ENCODE data around the gene RASGRP3. TPM values are rescaled to one million over a fixed set of nuclear protein-coding genes. Genes with fewer than 3 reads are reported as not detected.
"Not testable (repeated sequence)": the region's sequence is repeated elsewhere in the genome, so short reads cannot be mapped to it uniquely, and the experiment has no call there.

The RASGRP3 gene
- total RNA-seq, 1 experiment from 2014 or later: 2.8 TPM

GRCh38 chr2:33443274-33443829 lies 33.1 kb upstream of the RASGRP3 start:
- Histone ChIP-seq H3K4me1 (no peaks in the 10 kb centered on the region), H3K27ac (no peak overlapping the region), H3K27me3 (no peaks in the 10 kb centered on the region), H3K9me3 (replicated peaks) (no peaks in the 10 kb centered on the region), H3K4me3 (no peak overlapping the region), H3K36me3 (no peaks in the 10 kb centered on the region)
- DNase-seq: no peak

GRCh38 chr2:33444967-33445366 lies 31.5 kb upstream of the RASGRP3 start:
- no peak for DNase-seq

GRCh38 chr2:33448220-33448899 lies 28.1 kb upstream of the RASGRP3 start:
- H3K4me3 ChIP-seq: no peak overlapping the region
- H3K27ac ChIP-seq: no peak overlapping the region
- H3K36me3 ChIP-seq: no peaks in the 10 kb centered on the region
- no peaks in the 10 kb centered on the region for H3K4me1 ChIP-seq
- H3K27me3 ChIP-seq: no peaks in the 10 kb centered on the region
- no peak for DNase-seq
- H3K9me3 ChIP-seq (replicated peaks): 0 out of 2 replicates have a peak, but pooled peaks cover 7% of the 10 kb centered on the region

More at GRCh38 chr2:33444967-33445366, 31.5 kb upstream of the RASGRP3 start:
- H3K27me3 ChIP-seq: no peaks in the 10 kb centered on the region
- no peaks in the 10 kb centered on the region for H3K4me1 ChIP-seq
- no peaks in the 10 kb centered on the region for H3K9me3 ChIP-seq (replicated peaks)
- no peaks in the 10 kb centered on the region for H3K36me3 ChIP-seq
- no peak overlapping the region for H3K27ac ChIP-seq
- no peak overlapping the region for H3K4me3 ChIP-seq

- no peak for DNase-seq
- Histone ChIP-seq H3K27me3 (no peaks in the 10 kb centered on the region), H3K27ac (no peak overlapping the region), H3K36me3 (no peaks in the 10 kb centered on the region), H3K4me3 (no peak overlapping the region), H3K9me3 (replicated peaks) (0 out of 2 replicates have a peak, but pooled peaks cover 7% of the 10 kb centered on the region), H3K4me1 (no peaks in the 10 kb centered on the region)
Measured at GRCh38 chr2:33451214-33451613, 25.2 kb upstream of the RASGRP3 start.

GRCh38 chr2:33451825-33452224 lies 24.6 kb upstream of the RASGRP3 start:
- no peaks in the 10 kb centered on the region for H3K36me3 ChIP-seq
- H3K9me3 ChIP-seq (replicated peaks): 0 out of 2 replicates have a peak, but pooled peaks cover 7% of the 10 kb centered on the region
- no peak overlapping the region for H3K4me3 ChIP-seq
- H3K27ac ChIP-seq: no peak overlapping the region
- no peaks in the 10 kb centered on the region for H3K27me3 ChIP-seq
- no peaks in the 10 kb centered on the region for H3K4me1 ChIP-seq
- no peak for DNase-seq

- Histone ChIP-seq H3K27me3 (no peaks in the 10 kb centered on the region), H3K36me3 (no peaks in the 10 kb centered on the region), H3K27ac (no peak overlapping the region), H3K4me1 (no peaks in the 10 kb centered on the region), H3K9me3 (replicated peaks) (0 out of 2 replicates have a peak, but pooled peaks cover 7% of the 10 kb centered on the region), H3K4me3 (no peak overlapping the region)
- DNase-seq: no peak
Measured at GRCh38 chr2:33452545-33452944, 23.9 kb upstream of the RASGRP3 start.

GRCh38 chr2:33453905-33454479 lies 22.5 kb upstream of the RASGRP3 start:
- 0 out of 2 replicates have a peak, but pooled peaks cover 7% of the 10 kb centered on the region for H3K9me3 ChIP-seq (replicated peaks)
- no peak for DNase-seq
- no peak overlapping the region for H3K4me3 ChIP-seq
- H3K36me3 ChIP-seq: no peaks in the 10 kb centered on the region
- H3K4me1 ChIP-seq: no peaks in the 10 kb centered on the region
- no peaks in the 10 kb centered on the region for H3K27me3 ChIP-seq
- no peak overlapping the region for H3K27ac ChIP-seq

- H3K27ac ChIP-seq: no peak overlapping the region
- H3K9me3 ChIP-seq (replicated peaks): no peaks in the 10 kb centered on the region
- no peaks in the 10 kb centered on the region for H3K36me3 ChIP-seq
- H3K4me3 ChIP-seq: no peak overlapping the region
- DNase-seq: no peak
- H3K4me1 ChIP-seq: no peaks in the 10 kb centered on the region
- H3K27me3 ChIP-seq: no peaks in the 10 kb centered on the region
Measured at GRCh38 chr2:33457556-33458247, 18.7 kb upstream of the RASGRP3 start.

GRCh38 chr2:33458248-33458819 lies 18.1 kb upstream of the RASGRP3 start:
- no peak overlapping the region for H3K27ac ChIP-seq
- H3K4me1 ChIP-seq: no peaks in the 10 kb centered on the region
- DNase-seq: no peak
- H3K27me3 ChIP-seq: no peaks in the 10 kb centered on the region
- no peaks in the 10 kb centered on the region for H3K36me3 ChIP-seq
- no peak overlapping the region for H3K4me3 ChIP-seq
- H3K9me3 ChIP-seq (replicated peaks): no peaks in the 10 kb centered on the region

GRCh38 chr2:33459745-33460144 lies 16.7 kb upstream of the RASGRP3 start:
- Histone ChIP-seq H3K4me1 (no peaks in the 10 kb centered on the region), H3K9me3 (replicated peaks) (no peaks in the 10 kb centered on the region), H3K36me3 (no peaks in the 10 kb centered on the region), H3K27ac (no peak overlapping the region), H3K27me3 (no peaks in the 10 kb centered on the region), H3K4me3 (no peak overlapping the region)
- no peak for DNase-seq

- not testable (repeated sequence) for H3K27me3 ChIP-seq; H3K4me3 ChIP-seq; H3K4me1 ChIP-seq; DNase-seq; H3K9me3 ChIP-seq (replicated peaks); H3K36me3 ChIP-seq; H3K27ac ChIP-seq
Measured at GRCh38 chr2:33462512-33462911, 13.9 kb upstream of the RASGRP3 start.

- Histone ChIP-seq H3K27me3 (no peaks in the 10 kb centered on the region; the same call in 1 of the 2 replicates), H3K4me3 (no peak overlapping the region), H3K9me3 (replicated peaks) (no peaks in the 10 kb centered on the region), H3K27ac (no peak overlapping the region), H3K36me3 (no peaks in the 10 kb centered on the region), H3K4me1 (no peaks in the 10 kb centered on the region)
- no peak for DNase-seq
Measured at GRCh38 chr2:33467413-33467812, 9.0 kb upstream of the RASGRP3 start.

GRCh38 chr2:33469238-33469637 lies 7.2 kb upstream of the RASGRP3 start:
- H3K4me3 ChIP-seq: no peak overlapping the region
- DNase-seq: no peak
- H3K36me3 ChIP-seq: no peaks in the 10 kb centered on the region
- no peaks in the 10 kb centered on the region for H3K9me3 ChIP-seq (replicated peaks)
- no peaks in the 10 kb centered on the region; the same call in 1 of the 2 replicates for H3K27me3 ChIP-seq
- H3K27ac ChIP-seq: no peak overlapping the region
- no peaks in the 10 kb centered on the region for H3K4me1 ChIP-seq

GRCh38 chr2:33475224-33476130 lies 972 bp upstream of the RASGRP3 start:
- peak overlapping the region; percentile 61 for H3K4me3 ChIP-seq
- no peaks in the 10 kb centered on the region for H3K36me3 ChIP-seq
- no peaks in the 10 kb centered on the region for H3K9me3 ChIP-seq (replicated peaks)
- peak; percentile 76 to 91 for DNase-seq
- H3K27ac ChIP-seq: peak overlapping the region; percentile 78
- no peaks in the 10 kb centered on the region for H3K27me3 ChIP-seq
- H3K4me1 ChIP-seq: peaks cover 3% of the 10 kb centered on the region; the same call in 1 of the 2 replicates
